ENCODE data around the gene CFD.
"Not testable (repeated sequence)": the region's sequence is repeated elsewhere in the genome, so short reads cannot be mapped to it uniquely, and the experiment has no call there.

The CFD gene

DNA sequence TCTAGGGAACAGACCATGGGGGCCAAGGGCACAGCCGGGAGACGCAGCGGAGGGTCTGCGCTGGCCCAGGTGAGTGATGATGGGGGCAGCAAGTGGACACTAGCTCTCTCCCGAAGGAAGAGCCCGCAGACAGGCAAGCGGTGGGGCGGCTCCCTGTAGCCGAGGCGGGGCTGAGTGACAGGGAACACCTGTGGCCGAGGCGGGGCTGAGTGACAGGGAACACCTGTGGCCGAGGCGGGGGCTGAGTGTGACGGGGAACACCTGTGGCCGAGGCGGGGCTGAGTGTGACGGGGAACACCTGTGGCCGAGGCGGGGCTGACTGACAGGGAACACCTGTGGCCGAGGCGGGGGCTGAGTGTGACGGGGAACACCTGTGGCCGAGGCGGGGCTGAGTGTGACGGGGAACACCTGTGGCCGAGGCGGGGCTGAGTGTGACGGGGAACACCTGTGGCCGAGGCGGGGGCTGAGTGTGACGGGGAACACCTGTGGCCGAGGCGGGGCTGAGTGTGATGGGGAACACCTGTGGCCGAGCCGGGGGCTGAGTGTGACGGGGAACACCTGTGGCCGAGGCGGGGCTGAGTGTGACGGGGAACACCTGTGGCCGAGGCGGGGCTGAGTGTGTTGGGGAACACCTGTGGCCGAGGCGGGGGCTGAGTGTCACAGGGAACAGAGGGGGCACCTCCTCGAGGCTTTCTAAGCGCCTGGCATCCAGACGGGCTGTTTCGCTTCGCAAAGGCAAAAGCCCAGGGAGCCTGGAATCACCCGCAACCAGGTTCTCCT is 32.1 kb downstream of the CFD start:
- H3K9me3 Mint-ChIP-seq; intact Hi-C loops (cut with micrococcal nuclease); H3K27me3 Mint-ChIP-seq: not testable (repeated sequence)
- H3K36me3 Mint-ChIP-seq (ENCODE audit: low read depth): peaks cover 62% of the 10 kb centered on the region
- peak overlapping the region; percentile 85 for H3K4me3 Mint-ChIP-seq
- H3K4me1 Mint-ChIP-seq (ENCODE audit: low read depth): peaks cover 29% of the 10 kb centered on the region
- peak overlapping the region; percentile 98 for H3K27ac Mint-ChIP-seq

DNA sequence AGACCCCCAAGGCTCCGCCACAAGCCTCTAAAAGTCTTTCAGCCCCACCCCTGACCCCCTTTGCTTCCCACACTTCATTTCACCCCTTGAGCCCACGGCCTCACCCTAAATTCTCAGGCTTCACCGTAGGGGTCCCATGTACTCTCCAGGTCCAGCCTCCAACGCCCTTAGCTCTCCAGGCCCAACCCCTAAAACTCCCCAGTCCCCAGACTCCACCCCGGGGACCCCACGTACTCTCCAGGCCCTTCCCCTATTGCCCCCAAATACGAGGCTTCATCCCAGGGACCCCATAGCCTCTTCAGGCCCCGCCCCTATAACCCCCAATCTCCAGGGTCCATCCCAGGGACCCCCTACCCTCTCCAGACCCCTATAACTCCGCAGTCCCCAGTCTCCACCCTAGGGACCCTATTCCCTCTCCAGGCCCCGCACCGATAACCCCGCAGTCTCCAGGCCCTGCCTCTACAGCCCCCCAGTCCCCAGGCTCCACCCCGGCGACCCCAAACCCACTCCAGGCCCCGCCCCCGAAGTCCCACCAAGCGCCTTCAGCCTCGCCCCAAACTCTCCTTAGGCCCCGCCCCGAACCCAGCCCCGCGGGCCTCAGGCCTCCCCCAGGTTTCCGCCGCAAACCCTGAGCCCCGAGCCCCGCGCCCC is 32.9 kb downstream of the CFD start:
- H3K27me3 Mint-ChIP-seq: no peaks in the 10 kb centered on the region
- peaks cover 29% of the 10 kb centered on the region for H3K4me1 Mint-ChIP-seq (ENCODE audit: low read depth)
- H3K36me3 Mint-ChIP-seq (ENCODE audit: low read depth): peaks cover 62% of the 10 kb centered on the region
- intact Hi-C loops (cut with micrococcal nuclease): no loop called here
- H3K4me3 Mint-ChIP-seq: peak overlapping the region; percentile 85
- H3K27ac Mint-ChIP-seq: peak overlapping the region; percentile 98
- H3K9me3 Mint-ChIP-seq: no peaks in the 10 kb centered on the region

DNA sequence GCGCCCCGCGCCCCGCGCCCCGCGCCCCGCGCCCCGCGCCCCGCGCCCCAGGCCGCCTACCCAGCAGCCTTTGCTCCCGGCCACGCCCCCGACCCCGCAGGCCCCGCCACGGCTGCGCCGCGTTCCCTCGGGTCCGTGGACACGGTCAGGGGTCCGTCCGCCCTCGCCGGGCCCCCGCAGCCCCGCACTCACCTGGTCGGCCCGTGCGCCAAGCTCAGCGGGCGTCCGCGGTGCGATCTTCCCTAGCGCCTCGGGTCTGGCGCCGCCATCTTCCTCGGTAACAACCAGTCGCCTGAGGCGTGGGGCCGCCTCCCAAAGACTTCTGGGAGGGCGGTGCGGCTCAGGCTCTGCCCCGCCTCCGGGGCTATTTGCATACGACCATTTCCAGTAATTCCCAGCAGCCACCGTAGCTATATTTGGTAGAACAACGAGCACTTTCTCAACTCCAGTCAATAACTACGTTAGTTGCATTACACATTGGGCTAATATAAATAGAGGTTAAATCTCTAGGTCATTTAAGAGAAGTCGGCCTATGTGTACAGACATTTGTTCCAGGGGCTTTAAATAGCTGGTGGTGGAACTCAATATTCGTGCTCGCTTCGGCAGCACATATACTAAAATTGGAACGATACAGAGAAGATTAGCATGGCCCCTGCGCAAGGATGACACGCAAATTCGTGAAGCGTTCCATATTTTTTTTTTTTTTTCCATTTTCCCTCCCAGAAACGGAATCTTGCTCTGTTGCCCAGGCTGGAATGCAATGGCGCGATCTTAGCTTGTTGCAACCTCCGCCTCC is 33.6 kb downstream of the CFD start, which contains the start of the genes MED16 and RNU6-9:
Gene MED16, minus strand, starts transcription at position 294 of the 796 bp plus-strand sequence. CDS start 2,056 bp downstream, outside the sequence.
Gene RNU6-9, plus strand, starts transcription at position 591 of the 796 bp plus-strand sequence.
- Mint-ChIP-seq H3K9me3 (no peaks in the 10 kb centered on the region), H3K27me3 (no peaks in the 10 kb centered on the region), H3K36me3 (ENCODE audit: low read depth) (peaks cover 62% of the 10 kb centered on the region), H3K4me1 (ENCODE audit: low read depth) (peaks cover 29% of the 10 kb centered on the region), H3K27ac (peak within 1 kb of the TSS; percentile 98), H3K4me3 (peak within 1 kb of the TSS; percentile 85)
- intact Hi-C loops (cut with micrococcal nuclease): loop anchor here (1.0 kb wide), 1 partner anchor 96 kb away; the partner anchor contains the start of gene PTBP1

DNA sequence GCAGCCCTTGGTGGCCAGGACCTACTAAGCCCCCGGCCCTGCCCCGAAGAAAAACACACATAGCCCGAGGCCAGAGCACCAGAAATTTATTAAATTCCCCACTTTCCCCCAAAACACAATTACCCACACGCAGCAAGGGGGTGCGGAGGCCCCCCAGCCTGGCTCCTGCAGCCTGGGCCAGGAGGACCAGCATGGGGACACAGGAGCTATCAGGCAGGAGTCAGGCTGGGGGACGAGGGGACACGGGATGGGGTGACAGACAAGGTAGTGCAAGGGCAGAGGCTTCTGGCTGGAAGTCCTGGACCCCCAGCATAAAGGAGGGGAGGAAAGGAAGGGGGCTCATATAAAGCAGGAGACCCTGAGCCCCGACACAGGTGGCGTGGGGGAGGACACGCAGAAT is 37.0 kb downstream of the CFD start:
- Mint-ChIP-seq H3K4me1 (ENCODE audit: low read depth) (peaks cover 24% of the 10 kb centered on the region), H3K4me3 (no peak overlapping the region), H3K27ac (no peak overlapping the region), H3K27me3 (no peaks in the 10 kb centered on the region), H3K9me3 (no peaks in the 10 kb centered on the region), H3K36me3 (ENCODE audit: low read depth) (peaks cover 62% of the 10 kb centered on the region)
- intact Hi-C loops (cut with micrococcal nuclease): no loop called here

DNA sequence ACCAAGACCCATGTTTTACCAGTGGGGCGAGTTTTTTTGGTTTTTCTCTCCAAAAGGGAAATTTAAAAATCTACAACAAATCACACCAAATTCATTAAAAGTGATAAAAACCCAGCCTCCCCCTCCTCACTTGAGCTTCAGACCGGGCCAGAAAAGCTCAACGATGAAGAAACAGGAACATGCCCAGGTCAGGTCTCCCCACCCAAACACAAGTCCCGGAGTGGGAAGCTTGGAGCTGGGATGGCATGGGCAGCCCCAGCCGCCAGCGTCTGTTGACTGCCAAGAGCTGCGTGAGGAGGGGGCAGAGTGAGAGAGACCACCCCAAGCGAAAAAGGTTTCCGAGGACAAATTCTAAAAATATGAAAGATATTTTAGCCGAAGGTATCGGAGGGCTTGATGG is 37.5 kb downstream of the CFD start:
- Mint-ChIP-seq H3K27me3 (no peaks in the 10 kb centered on the region), H3K4me3 (no peak overlapping the region), H3K36me3 (ENCODE audit: low read depth) (peaks cover 67% of the 10 kb centered on the region), H3K4me1 (ENCODE audit: low read depth) (peaks cover 24% of the 10 kb centered on the region), H3K9me3 (no peaks in the 10 kb centered on the region), H3K27ac (no peak overlapping the region)
- intact Hi-C loops (cut with micrococcal nuclease): no loop called here

DNA sequence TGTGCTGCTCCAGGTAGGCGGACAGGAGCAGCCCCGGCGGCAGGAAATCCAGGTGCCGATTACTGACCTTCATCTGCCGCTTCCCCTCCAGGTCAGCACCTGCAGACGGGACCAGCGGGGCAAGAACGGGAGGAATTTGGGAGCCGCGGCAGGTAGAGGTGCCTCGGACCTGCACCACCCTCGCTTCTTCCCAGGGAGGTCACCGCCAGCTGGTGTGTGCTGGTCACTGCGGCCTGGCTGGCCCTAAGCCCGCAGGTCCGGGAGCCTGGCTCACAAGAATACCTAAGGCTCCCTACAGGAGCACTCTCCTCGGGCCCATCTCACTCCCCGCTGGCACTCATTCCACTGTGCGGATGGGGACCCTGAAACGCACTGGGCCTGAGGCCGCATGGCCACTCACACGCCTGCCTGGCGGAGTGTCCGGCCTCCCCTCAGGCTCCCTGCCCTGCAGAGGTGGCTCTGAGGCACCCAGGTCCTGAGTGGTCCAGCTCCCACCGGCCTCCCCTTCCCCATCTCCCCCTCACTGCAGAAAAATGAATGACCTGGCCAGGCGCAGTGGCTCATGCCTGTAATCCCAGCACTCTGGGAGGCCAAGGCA is 38.1 kb downstream of the CFD start:
- no peaks in the 10 kb centered on the region for H3K9me3 Mint-ChIP-seq
- peaks cover 22% of the 10 kb centered on the region for H3K4me1 Mint-ChIP-seq (ENCODE audit: low read depth)
- no peaks in the 10 kb centered on the region for H3K27me3 Mint-ChIP-seq
- no peak overlapping the region for H3K4me3 Mint-ChIP-seq
- H3K36me3 Mint-ChIP-seq (ENCODE audit: low read depth): peaks cover 73% of the 10 kb centered on the region
- H3K27ac Mint-ChIP-seq: no peak overlapping the region
- intact Hi-C loops (cut with micrococcal nuclease): no loop called here

DNA sequence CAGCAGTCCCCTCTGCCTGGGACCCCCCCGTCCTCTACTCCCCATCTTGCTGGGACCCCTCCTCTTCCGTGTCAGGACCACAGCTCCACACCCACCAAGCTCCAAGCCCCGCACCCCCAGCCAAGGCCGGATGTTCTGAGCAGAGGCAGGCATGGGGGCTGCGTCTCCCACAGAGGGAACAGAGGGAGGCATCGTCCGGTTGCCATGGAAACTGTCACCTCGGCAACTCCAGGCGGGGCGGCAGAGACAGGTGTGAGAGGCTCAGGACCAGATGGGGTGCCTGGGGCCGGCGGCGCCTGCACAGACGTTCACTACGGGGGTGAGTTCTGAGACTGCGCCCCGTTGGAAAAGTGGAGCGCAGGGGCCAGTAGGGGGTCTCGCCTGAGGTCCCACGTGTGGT is 39.2 kb downstream of the CFD start:
- Mint-ChIP-seq H3K36me3 (ENCODE audit: low read depth) (peaks cover 78% of the 10 kb centered on the region), H3K27me3 (no peaks in the 10 kb centered on the region), H3K4me3 (no peak overlapping the region), H3K9me3 (no peaks in the 10 kb centered on the region), H3K27ac (no peak overlapping the region), H3K4me1 (ENCODE audit: low read depth) (peaks cover 22% of the 10 kb centered on the region)
- intact Hi-C loops (cut with micrococcal nuclease): no loop called here

DNA sequence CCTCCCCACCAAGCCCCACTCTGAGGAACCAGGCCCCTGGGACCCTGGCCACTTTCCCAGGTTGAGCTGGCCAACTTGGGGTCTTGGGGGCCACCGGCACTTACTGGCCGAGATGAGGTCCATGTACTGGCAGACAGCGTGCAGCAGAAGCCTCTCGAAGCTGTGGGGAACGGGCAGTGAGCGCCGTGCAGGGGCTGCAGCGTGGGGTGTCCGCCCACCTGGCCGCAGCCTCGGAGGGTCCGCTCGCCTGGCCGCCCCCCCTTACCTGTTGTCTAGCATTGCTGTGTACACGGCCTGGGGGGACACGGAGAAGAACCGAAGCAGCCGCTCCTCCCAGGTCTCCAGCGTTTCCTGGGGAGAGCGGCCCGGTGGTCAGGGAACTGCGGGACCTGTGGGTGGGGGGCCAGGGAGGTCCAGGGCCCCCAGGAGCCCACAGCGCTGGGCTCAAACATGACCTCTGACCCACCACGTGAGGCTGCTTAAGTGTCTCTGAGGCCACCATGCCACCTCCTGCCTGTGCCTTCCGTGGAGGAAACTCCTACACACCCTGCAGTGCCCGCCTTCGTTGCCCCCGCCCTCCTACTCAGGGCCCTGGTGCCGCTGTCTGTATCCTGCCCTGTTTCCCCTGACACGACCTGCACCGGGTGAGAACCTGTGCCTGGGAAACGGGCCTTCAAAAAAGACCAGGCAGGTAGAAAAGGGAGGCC is 40.0 kb downstream of the CFD start:
- H3K27me3 Mint-ChIP-seq: no peaks in the 10 kb centered on the region
- H3K4me3 Mint-ChIP-seq: no peak overlapping the region
- peaks cover 22% of the 10 kb centered on the region for H3K4me1 Mint-ChIP-seq (ENCODE audit: low read depth)
- intact Hi-C loops (cut with micrococcal nuclease): no loop called here
- H3K9me3 Mint-ChIP-seq: no peaks in the 10 kb centered on the region
- no peak overlapping the region for H3K27ac Mint-ChIP-seq
- H3K36me3 Mint-ChIP-seq (ENCODE audit: low read depth): peaks cover 86% of the 10 kb centered on the region

DNA sequence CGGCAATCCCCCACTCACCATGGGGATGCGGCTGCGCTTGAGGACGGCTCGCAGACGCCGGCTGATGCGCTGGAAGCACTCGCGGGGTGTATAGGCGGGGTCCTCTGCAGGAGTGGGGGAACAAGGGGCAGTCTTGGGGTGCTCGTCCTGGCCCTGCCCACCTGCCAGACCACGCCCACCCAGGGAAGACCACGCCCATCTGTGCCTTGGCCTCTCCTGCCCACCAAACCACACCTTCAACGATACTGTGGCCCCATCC is 40.5 kb downstream of the CFD start:
- Mint-ChIP-seq H3K4me1 (ENCODE audit: low read depth) (peaks cover 22% of the 10 kb centered on the region), H3K27ac (no peak overlapping the region), H3K27me3 (no peaks in the 10 kb centered on the region), H3K36me3 (ENCODE audit: low read depth) (peaks cover 90% of the 10 kb centered on the region), H3K9me3 (no peaks in the 10 kb centered on the region), H3K4me3 (no peak overlapping the region)
- intact Hi-C loops (cut with micrococcal nuclease): no loop called here

DNA sequence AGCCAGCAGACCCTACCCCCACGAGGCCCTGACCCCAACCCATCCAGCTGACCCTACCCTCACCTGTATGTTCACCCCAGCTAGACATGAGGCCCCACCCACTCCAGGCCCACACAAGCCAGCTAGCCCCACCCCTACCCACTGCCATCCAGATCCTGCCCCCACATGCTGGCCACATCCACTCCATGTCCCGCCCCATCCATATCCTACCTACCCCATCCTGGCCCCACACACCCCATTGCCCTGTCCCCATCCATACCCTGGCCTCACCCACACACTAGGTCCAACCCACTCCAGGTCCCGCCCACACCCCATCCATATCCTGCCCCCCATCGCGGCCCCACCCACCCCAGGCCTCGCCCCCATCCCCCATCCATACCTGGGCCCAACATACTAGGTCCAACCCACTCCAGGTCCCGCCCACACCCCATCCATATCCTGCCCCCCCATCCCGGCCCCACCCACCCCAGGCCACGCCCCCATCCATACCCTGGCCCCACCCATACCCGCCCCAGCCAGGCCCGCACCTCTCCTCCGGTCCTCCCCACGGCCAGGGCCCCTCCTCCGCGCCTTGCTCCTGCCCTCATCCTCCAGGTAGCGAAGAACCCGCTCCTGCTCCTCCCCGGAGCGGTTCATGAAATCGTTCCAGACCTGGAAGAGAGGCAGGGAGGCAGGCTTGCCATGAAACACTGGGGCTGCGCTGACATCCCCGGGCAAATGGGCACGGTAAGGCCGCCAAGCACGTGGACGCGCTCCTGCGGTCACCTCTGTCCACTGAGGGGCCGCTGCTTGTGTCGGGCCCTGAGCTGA is 41.0 kb downstream of the CFD start:
- no peaks in the 10 kb centered on the region for H3K27me3 Mint-ChIP-seq
- peaks cover 90% of the 10 kb centered on the region for H3K36me3 Mint-ChIP-seq (ENCODE audit: low read depth)
- peaks cover 17% of the 10 kb centered on the region for H3K4me1 Mint-ChIP-seq (ENCODE audit: low read depth)
- intact Hi-C loops (cut with micrococcal nuclease): no loop called here
- no peak overlapping the region for H3K27ac Mint-ChIP-seq
- H3K9me3 Mint-ChIP-seq: no peaks in the 10 kb centered on the region
- H3K4me3 Mint-ChIP-seq: no peak overlapping the region

DNA sequence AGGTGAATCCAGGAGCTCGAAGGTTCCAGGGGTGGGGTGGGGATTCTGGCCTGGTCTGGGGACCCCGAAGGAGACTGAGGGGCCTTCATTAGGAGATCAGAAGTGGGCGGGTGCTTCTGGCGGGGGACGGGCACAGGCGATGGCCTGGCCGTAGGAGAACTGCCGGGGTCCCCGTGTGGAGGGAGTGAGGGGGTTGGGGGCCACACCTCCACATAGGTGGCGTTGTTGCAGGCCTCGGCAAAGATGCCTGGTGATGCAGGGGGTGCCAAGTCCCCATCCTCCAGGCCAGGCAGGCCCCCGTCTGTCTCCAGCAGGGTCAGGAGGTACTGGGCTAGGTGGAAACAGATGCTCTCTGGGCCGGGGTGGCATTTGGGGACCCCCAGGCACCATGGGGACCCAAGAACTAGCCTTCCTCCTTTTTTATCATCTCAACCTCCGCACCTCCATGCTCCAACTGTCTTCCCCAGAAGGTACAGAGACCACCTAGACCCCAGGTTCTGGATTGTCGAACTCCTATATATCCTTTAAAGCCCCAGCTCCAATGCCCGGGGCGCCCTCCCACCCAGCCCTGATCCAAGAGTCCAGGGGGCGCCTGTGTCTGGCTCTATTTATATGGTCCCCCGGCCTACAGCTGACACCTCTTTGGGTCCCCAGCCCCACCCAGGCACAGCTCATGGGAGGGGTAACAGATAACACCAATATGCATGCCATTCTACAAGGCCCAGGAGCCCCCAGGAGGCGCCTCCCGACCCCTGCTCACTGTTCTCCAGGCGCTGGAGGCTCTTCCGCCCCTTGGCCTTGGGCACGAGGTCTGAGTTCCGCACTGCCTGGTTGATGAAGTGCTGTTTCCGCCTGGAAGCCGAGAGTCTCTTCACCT is 42.0 kb downstream of the CFD start:
- H3K4me3 Mint-ChIP-seq: no peak overlapping the region
- no peaks in the 10 kb centered on the region for H3K27me3 Mint-ChIP-seq
- H3K4me1 Mint-ChIP-seq (ENCODE audit: low read depth): peaks cover 16% of the 10 kb centered on the region
- peaks cover 87% of the 10 kb centered on the region for H3K36me3 Mint-ChIP-seq (ENCODE audit: low read depth)
- intact Hi-C loops (cut with micrococcal nuclease): no loop called here
- H3K27ac Mint-ChIP-seq: no peak overlapping the region
- H3K9me3 Mint-ChIP-seq: no peaks in the 10 kb centered on the region

DNA sequence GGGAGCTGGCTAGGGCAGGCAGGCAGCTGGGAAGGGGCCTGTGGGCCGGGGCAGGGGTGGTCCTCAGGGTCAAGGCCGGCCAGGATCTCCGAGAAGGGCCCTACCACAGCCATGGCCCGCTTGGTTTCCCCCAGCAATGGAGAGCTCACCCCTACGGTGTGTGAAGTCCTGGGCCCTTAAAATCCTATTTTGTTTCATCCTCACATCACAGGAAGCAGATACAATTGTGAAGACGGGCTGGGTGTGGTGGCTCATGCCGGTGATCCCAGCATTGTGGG is 42.6 kb downstream of the CFD start:
- no peak overlapping the region for H3K27ac Mint-ChIP-seq
- peaks cover 21% of the 10 kb centered on the region for H3K4me1 Mint-ChIP-seq (ENCODE audit: low read depth)
- no peak overlapping the region for H3K4me3 Mint-ChIP-seq
- H3K9me3 Mint-ChIP-seq: no peaks in the 10 kb centered on the region
- intact Hi-C loops (cut with micrococcal nuclease): no loop called here
- no peaks in the 10 kb centered on the region for H3K27me3 Mint-ChIP-seq
- peaks cover 87% of the 10 kb centered on the region for H3K36me3 Mint-ChIP-seq (ENCODE audit: low read depth)

Measured in dendritic cell treated with granulocyte-macrophage colony-stimulating factor and Interleukin-4, amounts not matched to agents 40 ng/mL and 50 ng/mL, for 4 days (primary cell).